Measurements from ENCODE around the gene FIZ1.

FIZ1 gene

DNA sequence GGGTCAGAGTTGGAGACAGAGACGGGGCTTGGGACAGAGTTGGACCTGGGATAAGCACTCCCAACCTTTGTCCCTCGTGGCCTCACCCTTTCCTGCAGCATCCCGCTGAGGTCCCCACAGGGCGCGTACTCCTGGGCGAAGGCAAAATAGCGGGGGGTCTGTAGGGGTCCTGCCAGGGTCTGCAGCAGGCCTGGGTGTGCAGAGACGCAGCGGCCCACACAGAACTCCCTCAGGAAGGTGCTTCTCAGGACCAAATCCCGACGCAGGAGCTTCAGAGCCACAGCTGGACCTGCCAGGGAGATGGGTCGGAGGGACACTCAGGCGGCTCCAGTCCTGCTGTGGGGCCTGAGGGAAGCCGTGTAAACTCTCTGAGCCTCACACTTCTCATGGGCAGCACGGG lies 55.3 kb downstream of the FIZ1 start:
- no peak for DNase-seq (ENCODE audit: low spot score)
- in situ Hi-C loops (cut with MboI; ENCODE audit: low pct_unique_long_range_greater_than_20kb, low sequenced_read_pairs, unreplicated experiment) = no loop called here
- no peak for TF ChIP-seq CTCF (IDR thresholded peaks at IDR 0.05; ENCODE audit: extremely low read depth, insufficient read depth, missing control alignments)

DNA sequence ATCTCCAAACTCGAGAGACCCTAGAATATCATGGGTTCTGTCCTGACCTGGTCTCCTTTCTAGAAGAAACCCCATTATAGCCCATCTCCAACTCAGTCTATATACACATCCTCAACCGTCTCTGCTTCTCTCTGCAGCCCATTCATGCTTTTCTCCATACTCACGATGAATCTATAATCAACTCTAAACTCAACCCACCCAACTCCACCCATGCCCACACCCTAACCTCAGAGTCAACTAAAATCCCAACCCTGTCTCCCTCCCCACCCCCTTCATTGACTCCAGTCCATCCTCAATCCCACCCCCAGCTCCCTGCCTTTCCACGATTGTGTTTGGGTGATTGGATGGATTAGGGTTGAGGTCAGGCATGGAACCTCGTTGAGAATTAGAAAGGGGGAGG lies 55.8 kb downstream of the FIZ1 start:
- DNase-seq (ENCODE audit: low spot score) = no peak
- TF ChIP-seq CTCF (IDR thresholded peaks at IDR 0.05; ENCODE audit: extremely low read depth, insufficient read depth, missing control alignments) = no peak
- in situ Hi-C loops (cut with MboI; ENCODE audit: low pct_unique_long_range_greater_than_20kb, low sequenced_read_pairs, unreplicated experiment) = no loop called here

DNA sequence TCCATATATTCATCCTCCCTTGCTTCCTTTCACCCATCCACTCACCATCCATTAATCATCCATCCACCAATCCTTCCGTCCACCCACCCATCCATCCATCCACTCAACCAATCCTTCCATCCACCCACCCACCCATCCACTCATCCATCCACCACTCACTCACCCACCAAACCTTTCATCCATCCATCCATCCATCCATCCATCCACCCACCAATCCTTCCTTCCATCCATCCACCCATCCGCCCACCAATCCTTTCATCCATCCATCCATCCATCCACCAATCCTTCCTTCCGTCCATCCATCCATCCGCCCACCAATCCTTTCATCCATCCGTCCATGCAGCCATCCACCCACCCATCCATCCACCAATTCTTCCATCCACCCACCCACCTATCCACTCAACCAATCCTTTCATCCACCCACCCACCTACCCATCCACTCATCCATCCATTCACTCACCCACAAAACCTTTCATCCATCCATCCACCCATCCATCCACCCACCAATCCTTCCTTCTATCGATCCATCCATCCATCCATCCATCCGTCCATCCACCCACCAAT lies 56.9 kb downstream of the FIZ1 start:
- in situ Hi-C loops (cut with MboI; ENCODE audit: low pct_unique_long_range_greater_than_20kb, low sequenced_read_pairs, unreplicated experiment) = no loop called here
- DNase-seq (ENCODE audit: low spot score) = no peak
- no peak for TF ChIP-seq CTCF (IDR thresholded peaks at IDR 0.05; ENCODE audit: extremely low read depth, insufficient read depth, missing control alignments)
